ENCODE results near the gene STAT5A. TPM values are rescaled to one million over a fixed set of nuclear protein-coding genes. Genes with fewer than 3 reads are reported as not detected.

The STAT5A gene
- total RNA-seq, 1 donor = 35.5 TPM

DNA sequence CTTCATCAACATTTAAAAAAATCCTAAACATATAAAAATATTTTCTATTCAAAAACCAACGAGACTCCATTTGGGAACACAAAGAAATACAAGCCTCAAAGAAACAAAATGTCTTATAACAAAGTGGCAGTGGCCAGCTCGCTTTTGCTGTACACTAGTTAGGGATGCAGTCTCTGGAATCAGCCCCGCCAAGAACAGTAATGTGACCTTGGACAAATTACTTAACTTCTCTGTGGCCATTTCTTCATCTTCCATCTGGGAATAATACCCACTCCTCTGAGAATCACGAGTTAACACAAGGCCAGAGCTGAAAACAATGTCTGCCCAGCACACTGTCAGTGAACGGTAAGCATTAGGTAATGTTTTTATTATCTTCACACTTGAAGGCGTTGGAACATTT, 17.7 kb upstream of the STAT5A start:
- peaks cover 71% of the 10 kb centered on the region for H3K79me2 ChIP-seq (ENCODE audit: insufficient read depth, low read length)
- TF ChIP-seq, protein P1, sequence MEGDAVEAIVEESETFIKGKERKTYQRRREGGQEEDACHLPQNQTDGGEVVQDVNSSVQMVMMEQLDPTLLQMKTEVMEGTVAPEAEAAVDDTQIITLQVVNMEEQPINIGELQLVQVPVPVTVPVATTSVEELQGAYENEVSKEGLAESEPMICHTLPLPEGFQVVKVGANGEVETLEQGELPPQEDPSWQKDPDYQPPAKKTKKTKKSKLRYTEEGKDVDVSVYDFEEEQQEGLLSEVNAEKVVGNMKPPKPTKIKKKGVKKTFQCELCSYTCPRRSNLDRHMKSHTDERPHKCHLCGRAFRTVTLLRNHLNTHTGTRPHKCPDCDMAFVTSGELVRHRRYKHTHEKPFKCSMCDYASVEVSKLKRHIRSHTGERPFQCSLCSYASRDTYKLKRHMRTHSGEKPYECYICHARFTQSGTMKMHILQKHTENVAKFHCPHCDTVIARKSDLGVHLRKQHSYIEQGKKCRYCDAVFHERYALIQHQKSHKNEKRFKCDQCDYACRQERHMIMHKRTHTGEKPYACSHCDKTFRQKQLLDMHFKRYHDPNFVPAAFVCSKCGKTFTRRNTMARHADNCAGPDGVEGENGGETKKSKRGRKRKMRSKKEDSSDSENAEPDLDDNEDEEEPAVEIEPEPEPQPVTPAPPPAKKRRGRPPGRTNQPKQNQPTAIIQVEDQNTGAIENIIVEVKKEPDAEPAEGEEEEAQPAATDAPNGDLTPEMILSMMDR (IDR thresholded peaks at IDR 0.05; ENCODE audit: extremely low read depth, low read depth, low read length) = no peak
- H3K4me1 ChIP-seq (ENCODE audit: insufficient read depth, low read length) = peaks cover 12% of the 10 kb centered on the region
- no peaks in the 10 kb centered on the region for H3K9me3 ChIP-seq (ENCODE audit: low read depth, low read length)
- no peak overlapping the region for H3K27ac ChIP-seq (ENCODE audit: low read depth, low read length)
- no peaks in the 10 kb centered on the region for H3K36me3 ChIP-seq (ENCODE audit: insufficient read depth, low read length)
- no peak for DNase-seq (ENCODE audit: insufficient read length, low spot score, missing footprints)
- H2AFZ ChIP-seq (ENCODE audit: low read length) = no peak overlapping the region
- H3K4me3 ChIP-seq (ENCODE audit: insufficient read depth, low read length) = no peak overlapping the region
- H4K20me1 ChIP-seq (ENCODE audit: insufficient read depth, low read length) = peaks cover 28% of the 10 kb centered on the region
- no peaks in the 10 kb centered on the region for H3K27me3 ChIP-seq (ENCODE audit: insufficient read depth, low read length)
- no peak overlapping the region for H3K4me2 ChIP-seq (ENCODE audit: insufficient read depth, low read length)

DNA sequence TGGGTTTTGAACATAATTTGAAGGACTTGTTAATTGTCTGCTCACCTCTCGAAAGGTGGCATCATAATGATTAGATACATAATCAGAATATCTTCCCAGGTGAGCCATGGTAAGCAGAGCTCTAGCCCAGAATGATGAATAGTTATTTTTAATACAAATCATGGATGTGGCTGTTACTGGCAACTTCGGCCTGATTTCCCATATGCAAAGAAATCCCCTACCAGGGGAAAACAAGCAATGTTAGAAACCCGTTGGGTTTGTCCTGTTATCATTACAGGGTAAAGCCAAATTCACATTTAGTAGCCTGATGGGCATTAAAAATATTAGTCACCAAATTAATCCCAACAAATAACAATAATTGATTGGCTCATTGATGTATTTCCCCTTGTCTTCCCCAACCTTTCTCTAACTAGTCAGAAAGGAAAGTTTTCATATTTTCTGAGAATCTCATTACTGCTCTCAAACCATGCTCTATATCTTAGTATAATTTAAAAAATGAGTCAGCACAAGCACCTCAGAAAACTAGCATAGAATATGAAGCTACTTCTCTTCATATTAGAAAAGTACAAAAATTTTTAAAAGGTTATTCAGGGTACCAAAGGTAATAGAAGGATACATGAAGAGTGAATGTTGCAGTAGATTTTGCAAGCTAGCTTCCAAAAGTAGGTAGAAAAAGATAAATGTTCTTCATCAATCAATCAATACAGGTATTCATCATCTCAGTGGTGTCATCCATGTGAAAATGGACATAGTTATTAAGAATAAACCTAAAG, 17.1 kb upstream of the STAT5A start:
- no peak overlapping the region for H3K4me3 ChIP-seq (ENCODE audit: insufficient read depth, low read length)
- peaks cover 12% of the 10 kb centered on the region for H3K4me1 ChIP-seq (ENCODE audit: insufficient read depth, low read length)
- no peak overlapping the region for H3K27ac ChIP-seq (ENCODE audit: low read depth, low read length)

DNA sequence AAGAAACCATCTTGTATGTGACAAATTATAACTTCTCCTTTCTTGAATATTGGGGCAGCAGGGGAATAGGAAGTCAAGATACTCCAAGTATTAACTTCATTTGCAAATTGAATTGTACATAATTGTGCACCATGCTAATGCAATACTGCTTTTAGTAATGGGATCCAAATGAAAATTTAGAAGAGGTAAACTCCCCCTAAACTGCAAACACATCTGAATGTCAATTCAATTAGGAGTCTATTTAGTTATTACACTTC, 16.6 kb upstream of the STAT5A start:
- Histone ChIP-seq H2AFZ (ENCODE audit: low read length) (no peak overlapping the region), H3K4me3 (ENCODE audit: insufficient read depth, low read length) (no peak overlapping the region), H3K9me3 (ENCODE audit: low read depth, low read length) (no peaks in the 10 kb centered on the region), H3K27ac (ENCODE audit: low read depth, low read length) (no peak overlapping the region), H4K20me1 (ENCODE audit: insufficient read depth, low read length) (peaks cover 28% of the 10 kb centered on the region), H3K27me3 (ENCODE audit: insufficient read depth, low read length) (no peaks in the 10 kb centered on the region), H3K4me1 (ENCODE audit: insufficient read depth, low read length) (peaks cover 7% of the 10 kb centered on the region), H3K79me2 (ENCODE audit: insufficient read depth, low read length) (peaks cover 70% of the 10 kb centered on the region), H3K4me2 (ENCODE audit: insufficient read depth, low read length) (no peak overlapping the region), H3K36me3 (ENCODE audit: insufficient read depth, low read length) (no peaks in the 10 kb centered on the region)
- no peak for DNase-seq (ENCODE audit: insufficient read length, low spot score, missing footprints)
- TF ChIP-seq, protein P1 (IDR thresholded peaks at IDR 0.05; ENCODE audit: extremely low read depth, low read depth, low read length) = no peak

More for the DNA sequence above, 17.1 kb upstream of the STAT5A start:
- DNase-seq (ENCODE audit: insufficient read length, low spot score, missing footprints) = no peak
- peaks cover 73% of the 10 kb centered on the region for H3K79me2 ChIP-seq (ENCODE audit: insufficient read depth, low read length)
- peaks cover 28% of the 10 kb centered on the region for H4K20me1 ChIP-seq (ENCODE audit: insufficient read depth, low read length)
- no peak overlapping the region for H3K4me2 ChIP-seq (ENCODE audit: insufficient read depth, low read length)
- no peak overlapping the region for H2AFZ ChIP-seq (ENCODE audit: low read length)
- no peaks in the 10 kb centered on the region for H3K36me3 ChIP-seq (ENCODE audit: insufficient read depth, low read length)
- H3K27me3 ChIP-seq (ENCODE audit: insufficient read depth, low read length) = no peaks in the 10 kb centered on the region
- TF ChIP-seq, protein P1 (IDR thresholded peaks at IDR 0.05; ENCODE audit: extremely low read depth, low read depth, low read length) = no peak
- no peaks in the 10 kb centered on the region for H3K9me3 ChIP-seq (ENCODE audit: low read depth, low read length)

DNA sequence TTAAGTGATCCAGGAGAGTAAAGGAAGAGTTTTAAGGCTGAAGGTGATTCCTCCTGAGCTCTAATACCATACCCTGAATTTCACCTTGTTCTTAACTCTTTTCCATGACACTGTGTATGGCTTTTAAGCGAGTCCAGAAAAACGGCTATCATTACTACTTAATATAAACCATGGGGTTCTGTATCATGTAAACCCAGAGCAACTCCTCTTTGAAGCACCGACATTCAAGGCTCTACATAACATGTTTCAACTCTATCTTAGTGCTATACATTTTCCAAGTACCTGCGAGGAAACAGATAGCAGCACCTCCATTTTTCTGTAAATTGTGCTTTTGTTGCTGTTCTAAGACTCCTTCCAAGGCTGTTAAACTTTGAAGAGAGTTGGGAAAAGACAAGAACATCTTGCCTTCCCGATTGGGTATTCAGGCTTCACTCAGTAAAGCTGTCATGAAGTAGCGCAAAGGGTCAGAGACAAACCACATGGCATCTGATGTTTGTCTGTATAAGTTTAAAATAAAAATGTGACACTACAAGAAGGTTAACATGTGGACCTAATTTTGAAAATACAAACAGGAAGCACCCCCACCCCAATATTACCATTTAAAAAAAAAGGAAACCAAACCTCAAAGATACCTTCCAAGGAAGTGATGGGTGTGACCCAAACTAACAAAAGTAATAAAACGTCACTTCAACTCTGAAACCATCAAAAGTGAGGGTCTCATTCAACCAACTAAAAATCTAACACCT, 16.0 kb upstream of the STAT5A start:
- H4K20me1 ChIP-seq (ENCODE audit: insufficient read depth, low read length) = peaks cover 28% of the 10 kb centered on the region
- H3K27me3 ChIP-seq (ENCODE audit: insufficient read depth, low read length) = no peaks in the 10 kb centered on the region
- no peak overlapping the region for H3K4me3 ChIP-seq (ENCODE audit: insufficient read depth, low read length)
- H3K27ac ChIP-seq (ENCODE audit: low read depth, low read length) = no peak overlapping the region
- DNase-seq (ENCODE audit: insufficient read length, low spot score, missing footprints) = no peak
- peaks cover 65% of the 10 kb centered on the region for H3K79me2 ChIP-seq (ENCODE audit: insufficient read depth, low read length)
- TF ChIP-seq, protein P1 (IDR thresholded peaks at IDR 0.05; ENCODE audit: extremely low read depth, low read depth, low read length) = no peak
- no peak overlapping the region for H2AFZ ChIP-seq (ENCODE audit: low read length)
- peaks cover 11% of the 10 kb centered on the region for H3K4me1 ChIP-seq (ENCODE audit: insufficient read depth, low read length)
- H3K9me3 ChIP-seq (ENCODE audit: low read depth, low read length) = no peaks in the 10 kb centered on the region
- H3K36me3 ChIP-seq (ENCODE audit: insufficient read depth, low read length) = no peaks in the 10 kb centered on the region
- no peak overlapping the region for H3K4me2 ChIP-seq (ENCODE audit: insufficient read depth, low read length)
